ENCODE results near the gene STAT1. TPM values are rescaled to one million over a fixed set of nuclear protein-coding genes. Genes with fewer than 3 reads are reported as not detected.

STAT1 gene
- total and polyA plus RNA-seq, 9 of the 15 experiments (the other 6 are each of a cell fraction or from before 2014, with no cell fraction given) = 8.7 to 34.4 (median 26.8) TPM

GRCh38 chr2:191006297-191006696 lies 7.7 kb downstream of the STAT1 start (continued):
- TF ChIP-seq, protein P1, sequence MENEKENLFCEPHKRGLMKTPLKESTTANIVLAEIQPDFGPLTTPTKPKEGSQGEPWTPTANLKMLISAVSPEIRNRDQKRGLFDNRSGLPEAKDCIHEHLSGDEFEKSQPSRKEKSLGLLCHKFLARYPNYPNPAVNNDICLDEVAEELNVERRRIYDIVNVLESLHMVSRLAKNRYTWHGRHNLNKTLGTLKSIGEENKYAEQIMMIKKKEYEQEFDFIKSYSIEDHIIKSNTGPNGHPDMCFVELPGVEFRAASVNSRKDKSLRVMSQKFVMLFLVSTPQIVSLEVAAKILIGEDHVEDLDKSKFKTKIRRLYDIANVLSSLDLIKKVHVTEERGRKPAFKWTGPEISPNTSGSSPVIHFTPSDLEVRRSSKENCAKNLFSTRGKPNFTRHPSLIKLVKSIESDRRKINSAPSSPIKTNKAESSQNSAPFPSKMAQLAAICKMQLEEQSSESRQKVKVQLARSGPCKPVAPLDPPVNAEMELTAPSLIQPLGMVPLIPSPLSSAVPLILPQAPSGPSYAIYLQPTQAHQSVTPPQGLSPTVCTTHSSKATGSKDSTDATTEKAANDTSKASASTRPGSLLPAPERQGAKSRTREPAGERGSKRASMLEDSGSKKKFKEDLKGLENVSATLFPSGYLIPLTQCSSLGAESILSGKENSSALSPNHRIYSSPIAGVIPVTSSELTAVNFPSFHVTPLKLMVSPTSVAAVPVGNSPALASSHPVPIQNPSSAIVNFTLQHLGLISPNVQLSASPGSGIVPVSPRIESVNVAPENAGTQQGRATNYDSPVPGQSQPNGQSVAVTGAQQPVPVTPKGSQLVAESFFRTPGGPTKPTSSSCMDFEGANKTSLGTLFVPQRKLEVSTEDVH (IDR thresholded peaks at IDR 0.05; ENCODE audit: low read depth, partially characterized antibody) = no peak

DNA sequence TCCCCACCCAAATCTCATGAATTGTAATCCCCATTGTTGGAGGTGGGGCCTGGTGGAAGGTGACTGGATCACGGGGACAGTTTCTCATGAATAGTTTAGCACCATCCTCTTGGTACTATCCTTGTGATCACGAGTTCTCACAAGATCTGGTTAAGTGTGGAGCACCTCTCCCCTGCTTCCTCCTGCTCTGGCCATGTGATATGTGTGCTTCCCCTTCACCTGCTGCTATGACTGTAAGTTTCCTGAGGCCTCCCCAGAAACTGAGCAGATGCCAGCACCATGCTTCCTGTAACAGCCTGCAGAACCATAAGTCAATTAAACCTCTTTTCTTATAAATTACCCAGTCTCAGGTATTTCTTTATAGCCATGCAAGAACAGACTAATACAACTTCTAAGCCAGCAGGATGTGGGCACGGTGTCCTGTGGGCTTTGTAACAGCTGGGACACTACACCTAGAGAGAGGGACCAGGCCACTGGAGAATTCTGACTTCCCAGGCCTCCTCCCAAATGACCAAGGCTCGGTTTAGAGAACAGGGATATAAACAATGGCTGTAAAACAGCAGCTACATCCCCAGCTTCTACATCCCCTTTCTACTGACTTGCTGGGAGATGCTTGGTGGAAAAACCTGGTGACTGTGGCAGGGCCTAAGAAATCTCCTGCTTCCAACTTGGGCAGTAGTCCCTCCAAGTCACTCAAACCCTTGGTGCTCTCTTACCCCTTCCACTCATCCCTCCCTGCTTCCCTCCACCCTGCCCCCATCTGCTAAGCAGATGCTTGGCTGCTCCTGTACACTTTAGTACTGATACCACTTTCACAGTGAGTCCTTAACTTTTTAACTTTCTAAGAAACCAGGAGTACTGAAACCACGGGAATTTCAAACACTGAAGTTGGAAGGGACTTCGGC lies 10.3 kb downstream of the STAT1 start:
- ATAC-seq (no peak), DNase-seq (ENCODE audit: extremely low read depth in 1 of 4, low spot score in 3 of 4) (no peak), FAIRE-seq (no peak)
- WGBS (ENCODE audit: insufficient coverage, low coverage, missing lambda C conversion rate) = 87% methylated on average over 6 of the region's 6 CpGs
- intact Hi-C loops (cut with micrococcal nuclease) = no loop called here
- ChIA-PET POLR2A (no interaction called here), CTCF (ENCODE audit: low intra/inter-chr PET ratio) (no interaction called here)
- Histone ChIP-seq H3K79me2 (ENCODE audit: control insufficient read depth, insufficient read depth, low read length) (no peaks in the 10 kb centered on the region), H3K9me1 (ENCODE audit: control insufficient read depth, insufficient read depth, low read length) (no peaks in the 10 kb centered on the region), H2AFZ (ENCODE audit: low read depth, low read length) (no peak overlapping the region), H3K27ac (ENCODE audit: extremely low read depth, low read depth, low read length) (no peak overlapping the region), H4K20me1 (replicated peaks; ENCODE audit: control insufficient read depth, insufficient read depth, low read length) (no peaks in the 10 kb centered on the region), H3K4me2 (ENCODE audit: insufficient read depth, low read length) (no peak overlapping the region), H3K27me3 (ENCODE audit: control insufficient read depth in 2 of 2, insufficient read depth in 2 of 2, low read length in 2 of 2) (no peaks in the 10 kb centered on the region), H3K9me3 (replicated peaks; ENCODE audit: control insufficient read depth, insufficient read depth, low read depth, low read length) (no peaks in the 10 kb centered on the region), H3K36me3 (ENCODE audit: control insufficient read depth, insufficient read depth, low read length) (peaks cover 99% of the 10 kb centered on the region), H3K4me3 (no peak overlapping the region), H3K4me1 (replicated peaks in 1 of 2; ENCODE audit: control insufficient read depth in 2 of 2, insufficient read depth in 2 of 2, low read length in 2 of 2) (no peaks in the 10 kb centered on the region), H3K9ac (ENCODE audit: insufficient read depth in 1 of 2, low read depth in 2 of 2, low read length in 2 of 2) (no peak overlapping the region)
- TF ChIP-seq RNF219 (CRISPR knock-in tag; IDR thresholded peaks at IDR 0.05) (no peak), MAZ (CRISPR knock-in tag; conservative IDR thresholded peaks at IDR 0.05 in 1 of 2, IDR thresholded peaks at IDR 0.05 in 1 of 2) (no peak), U2AF2 (optimal IDR thresholded peaks at IDR 0.05; ENCODE audit: low read depth, low read length) (no peak)
- in situ Hi-C loops (cut with MboI) = no loop called here
- no TSS peak for BruUV-seq (replicated peaks)

Data from K562 (cell line).